ENCODE measurements around the gene COL5A1. TPM values are rescaled to one million over a fixed set of nuclear protein-coding genes. Genes with fewer than 3 reads are reported as not detected.

The COL5A1 gene
- total RNA-seq, 1 experiment from 2014 or later, result 9.5 TPM

GRCh38 chr9:134677743-134678142 is 36.1 kb downstream of the COL5A1 start:
- Histone ChIP-seq H3K9me3 (ENCODE audit: control insufficient read depth, low read depth, low read length) (no peaks in the 10 kb centered on the region), H2BK120ac (ENCODE audit: low read depth, low read length, poor library complexity, severe bottlenecking) (no peak overlapping the region), H3K23ac (ENCODE audit: insufficient read length, low read depth, low read length) (no peak overlapping the region), H3K4ac (ENCODE audit: low read depth, low read length) (no peak overlapping the region), H2AFZ (ENCODE audit: low read length) (no peak overlapping the region), H2BK5ac (ENCODE audit: insufficient read length, low read length) (no peak overlapping the region), H3K4me1 (ENCODE audit: insufficient read depth, low read length) (no peaks in the 10 kb centered on the region), H3K27ac (ENCODE audit: insufficient read length, low read depth, low read length) (no peak overlapping the region), H3K79me2 (ENCODE audit: insufficient read depth, low read length) (no peaks in the 10 kb centered on the region), H3K14ac (ENCODE audit: insufficient read depth, low read length) (no peak overlapping the region), H4K8ac (replicated peaks; ENCODE audit: insufficient read length, low read depth, low read length) (no peak overlapping the region), H4K91ac (ENCODE audit: insufficient read length, low read depth, low read length) (no peak overlapping the region), H3K9ac (ENCODE audit: extremely low read depth, insufficient read length, low read length) (no peak overlapping the region), H3K4me2 (ENCODE audit: insufficient read depth, insufficient read length, low read length) (no peak overlapping the region), H3K56ac (ENCODE audit: insufficient read length, low read depth, low read length) (no peak overlapping the region), H2BK15ac (ENCODE audit: low read depth, low read length) (no peak overlapping the region), H2AK5ac (ENCODE audit: insufficient read length, low read length) (no peak overlapping the region), H2BK20ac (ENCODE audit: low read depth, low read length, poor library complexity, severe bottlenecking) (no peak overlapping the region), H3K27me3 (ENCODE audit: insufficient read depth, low read length) (no peaks in the 10 kb centered on the region), H3K23me2 (ENCODE audit: insufficient read length, low read depth, low read length, poor library complexity, severe bottlenecking) (no peaks in the 10 kb centered on the region), H4K20me1 (ENCODE audit: control insufficient read depth, insufficient read depth, insufficient read length) (no peaks in the 10 kb centered on the region), H3K79me1 (ENCODE audit: insufficient read depth, low read depth, low read length, poor library complexity, severe bottlenecking) (no peaks in the 10 kb centered on the region), H3K18ac (ENCODE audit: insufficient read length, low read depth, low read length) (no peak overlapping the region), H2BK12ac (ENCODE audit: insufficient read length, low read depth, low read length) (no peak overlapping the region), H4K5ac (ENCODE audit: insufficient read length, low read depth, low read length) (no peak overlapping the region), H3T11ph (ENCODE audit: low read length) (no peak overlapping the region)
- no peak overlapping the region for H3K4me3 Mint-ChIP-seq
- peaks cover 0 to 3% (median 0%) of the 10 kb centered on the region in 3 experiments; a peak in 2 of 7 replicates for H3K36me3 Mint-ChIP-seq (ENCODE audit: insufficient read depth in 1 of 3, low read depth in 3 of 3)
- no CpG with 5 or more reads among the region's 11 CpGs for WGBS (ENCODE audit: extremely low coverage, insufficient read length, low lambda C conversion rate)
- H3K27me3 Mint-ChIP-seq (ENCODE audit: low read depth), result no peaks in the 10 kb centered on the region; the same call in 1 of the 2 replicates
- no peak for TF ChIP-seq CTCF (conservative IDR thresholded peaks at IDR 0.05)
- H3K9me3 Mint-ChIP-seq, result peaks cover 5 to 10% of the 10 kb centered on the region in 2 experiments; a peak in 4 of 5 replicates
- H3K27ac Mint-ChIP-seq, result no peak overlapping the region
- DNase-seq, result no peak
- peaks cover 11 to 14% of the 10 kb centered on the region in 2 experiments for H3K4me1 Mint-ChIP-seq
